ENCODE data around the gene MBOAT1.

DNA sequence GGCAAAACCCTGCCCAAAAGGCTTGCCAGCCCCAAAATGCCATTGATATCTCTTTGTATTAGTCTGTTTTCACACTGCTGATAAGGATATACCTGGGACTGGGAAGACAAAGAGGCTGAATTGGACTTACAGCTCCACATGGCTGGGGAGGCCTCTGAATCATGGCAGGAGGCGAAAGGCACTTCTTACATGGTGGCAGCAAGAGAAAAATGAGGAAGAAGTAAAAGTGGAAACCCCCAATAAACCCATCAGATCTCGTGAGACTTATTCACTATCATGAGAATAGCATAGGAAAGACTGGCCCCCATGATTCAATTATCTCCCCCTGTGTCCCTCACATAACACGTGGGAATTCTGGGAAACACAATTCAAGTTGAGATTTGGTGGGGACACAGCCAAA lies 28.6 kb downstream of the MBOAT1 start:
- TF ChIP-seq, protein P1, sequence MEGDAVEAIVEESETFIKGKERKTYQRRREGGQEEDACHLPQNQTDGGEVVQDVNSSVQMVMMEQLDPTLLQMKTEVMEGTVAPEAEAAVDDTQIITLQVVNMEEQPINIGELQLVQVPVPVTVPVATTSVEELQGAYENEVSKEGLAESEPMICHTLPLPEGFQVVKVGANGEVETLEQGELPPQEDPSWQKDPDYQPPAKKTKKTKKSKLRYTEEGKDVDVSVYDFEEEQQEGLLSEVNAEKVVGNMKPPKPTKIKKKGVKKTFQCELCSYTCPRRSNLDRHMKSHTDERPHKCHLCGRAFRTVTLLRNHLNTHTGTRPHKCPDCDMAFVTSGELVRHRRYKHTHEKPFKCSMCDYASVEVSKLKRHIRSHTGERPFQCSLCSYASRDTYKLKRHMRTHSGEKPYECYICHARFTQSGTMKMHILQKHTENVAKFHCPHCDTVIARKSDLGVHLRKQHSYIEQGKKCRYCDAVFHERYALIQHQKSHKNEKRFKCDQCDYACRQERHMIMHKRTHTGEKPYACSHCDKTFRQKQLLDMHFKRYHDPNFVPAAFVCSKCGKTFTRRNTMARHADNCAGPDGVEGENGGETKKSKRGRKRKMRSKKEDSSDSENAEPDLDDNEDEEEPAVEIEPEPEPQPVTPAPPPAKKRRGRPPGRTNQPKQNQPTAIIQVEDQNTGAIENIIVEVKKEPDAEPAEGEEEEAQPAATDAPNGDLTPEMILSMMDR (IDR thresholded peaks at IDR 0.05): no peak
- TF ChIP-seq POLR2A (IDR thresholded peaks at IDR 0.05) (no peak), POLR2AphosphoS5 (IDR thresholded peaks at IDR 0.05; ENCODE audit: insufficient read depth in 1 of 2, low read depth in 1 of 2) (no peak)
